ENCODE measurements around the gene TMEM271. TPM values are rescaled to one million over a fixed set of nuclear protein-coding genes. Genes with fewer than 3 reads are reported as not detected.

The TMEM271 gene
- total and polyA plus RNA-seq, 4 experiments from 2014 or later, result not detected

DNA sequence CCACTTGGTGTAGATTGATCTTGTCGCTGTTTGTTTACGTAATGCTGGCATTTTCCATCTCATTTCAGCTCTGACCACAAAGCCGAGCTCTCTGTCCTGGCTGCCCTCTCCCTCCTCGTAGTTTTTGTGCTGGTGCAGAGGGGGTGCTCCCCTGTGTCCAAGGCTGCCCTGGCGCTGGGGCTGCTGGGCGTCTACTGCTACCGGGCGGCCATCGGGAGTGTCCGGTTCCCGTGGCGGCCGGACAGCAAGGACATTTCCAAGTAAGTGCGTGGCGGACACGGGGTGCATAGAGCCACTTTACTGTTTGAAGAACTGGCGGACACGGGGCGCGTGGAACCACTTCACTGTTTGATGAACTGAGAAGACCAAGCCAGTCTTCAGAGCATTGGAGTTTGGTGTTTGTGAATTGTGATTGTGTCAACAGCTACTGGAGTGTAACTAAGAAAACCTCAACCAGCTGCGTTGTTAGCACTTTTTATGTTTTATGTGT, 49.1 kb downstream of the TMEM271 start:
- CTCF ChIA-PET (ENCODE audit: partially characterized antibody), result no interaction called here
- POLR2A ChIA-PET (ENCODE audit: partially characterized antibody), result no interaction called here
- Mint-ChIP-seq H3K36me3 (peaks cover 79 to 83% of the 10 kb centered on the region in 2 donors), H3K27ac (no peak overlapping the region), H3K27me3 (no peaks in the 10 kb centered on the region), H3K4me3 (no peak overlapping the region), H3K9me3 (peaks cover 0 to 2% (median 0%) of the 10 kb centered on the region in 8 donors), H3K4me1 (peaks cover 0 to 4% (median under 1%) of the 10 kb centered on the region in 4 donors)
- DNase-seq, result no peak
- intact Hi-C loops (cut with micrococcal nuclease), result no loop called here
- H3K36me3 ChIP-seq (ENCODE audit: insufficient read depth, low read length), result peaks cover 35% of the 10 kb centered on the region
- no peaks in the 10 kb centered on the region for H3K4me1 ChIP-seq (ENCODE audit: insufficient read depth, low read length)
- H3K4me3 ChIP-seq (ENCODE audit: low read length in 2 of 2), result no peak overlapping the region
- H3K9me3 ChIP-seq (ENCODE audit: control insufficient read depth in 1 of 2, low read length in 2 of 2), result no peaks in the 10 kb centered on the region
- no peaks in the 10 kb centered on the region for H3K27me3 ChIP-seq (ENCODE audit: insufficient read depth, low read length)
- no peak overlapping the region for H3K27ac ChIP-seq (ENCODE audit: low read depth, low read length)

DNA sequence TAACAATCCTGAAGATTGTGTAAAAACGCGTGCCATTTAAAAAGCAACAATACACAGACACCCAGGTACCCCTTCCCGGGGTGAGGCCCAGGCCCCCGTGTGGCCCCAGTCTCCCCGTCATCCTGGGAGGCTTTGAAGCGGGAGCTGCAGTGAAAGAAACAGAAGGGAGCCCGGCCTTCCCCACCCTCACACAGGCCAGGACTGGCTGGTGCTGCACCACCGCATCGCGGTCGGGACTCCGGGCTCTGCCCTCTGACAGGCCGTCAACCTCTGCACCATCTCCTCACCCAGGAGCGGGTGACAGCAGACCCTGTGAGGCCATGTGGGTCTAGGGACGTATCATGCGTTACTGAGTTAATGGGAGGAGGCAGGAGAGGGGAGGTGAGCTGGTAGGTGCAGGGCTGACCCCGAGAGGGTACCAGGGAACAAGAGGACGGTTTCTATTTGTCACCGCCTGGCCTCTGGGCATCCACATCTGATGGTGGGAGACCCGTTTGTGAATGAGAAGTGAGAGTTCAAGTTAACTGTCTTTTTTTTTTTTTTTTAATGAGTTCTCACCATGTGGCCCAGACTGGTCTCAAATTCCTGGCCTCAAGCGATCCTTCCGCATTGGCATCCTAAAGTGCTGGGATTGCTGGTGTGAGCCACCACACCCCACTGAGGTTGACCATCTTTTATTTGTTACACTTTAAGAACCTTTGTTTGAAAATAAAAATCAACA, 49.7 kb downstream of the TMEM271 start:
- H3K36me3 ChIP-seq (ENCODE audit: insufficient read depth, low read length), result peaks cover 38% of the 10 kb centered on the region
- H3K27ac ChIP-seq (ENCODE audit: low read depth, low read length), result no peak overlapping the region
- CTCF ChIA-PET (ENCODE audit: partially characterized antibody), result no interaction called here
- Mint-ChIP-seq H3K4me1 (peaks cover 0 to 4% (median under 1%) of the 10 kb centered on the region in 4 donors), H3K9me3 (peaks cover 0 to 2% (median 0%) of the 10 kb centered on the region in 8 donors), H3K36me3 (peaks cover 78 to 84% of the 10 kb centered on the region in 2 donors), H3K4me3 (no peak overlapping the region), H3K27ac (no peak overlapping the region), H3K27me3 (no peaks in the 10 kb centered on the region)
- intact Hi-C loops (cut with micrococcal nuclease), result no loop called here
- DNase-seq, result no peak
- POLR2A ChIA-PET (ENCODE audit: partially characterized antibody), result no interaction called here
- H3K4me3 ChIP-seq (ENCODE audit: low read length in 2 of 2), result no peak overlapping the region
- H3K9me3 ChIP-seq (ENCODE audit: control insufficient read depth in 1 of 2, low read length in 2 of 2), result no peaks in the 10 kb centered on the region
- H3K4me1 ChIP-seq (ENCODE audit: insufficient read depth, low read length), result no peaks in the 10 kb centered on the region
- H3K27me3 ChIP-seq (ENCODE audit: insufficient read depth, low read length), result no peaks in the 10 kb centered on the region

DNA sequence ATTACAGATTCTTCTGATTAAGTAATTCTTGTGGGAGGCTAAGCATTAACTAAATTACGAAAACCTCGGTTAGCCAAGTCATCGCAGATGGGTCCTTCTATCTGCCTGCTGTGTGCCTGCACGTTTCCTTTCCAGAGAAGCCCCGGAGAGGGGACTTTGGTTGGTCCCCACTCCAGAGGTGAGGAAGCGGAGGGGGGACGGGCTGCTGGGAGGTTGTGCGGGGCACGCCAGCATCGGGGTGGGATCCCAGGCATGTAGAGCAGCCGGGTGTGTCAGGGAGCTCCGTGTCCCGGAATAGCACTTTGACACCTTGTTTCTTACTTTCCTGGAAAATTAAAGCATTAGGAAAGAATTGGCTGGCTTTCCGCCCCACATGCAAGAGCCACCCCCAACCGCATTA, 50.4 kb downstream of the TMEM271 start:
- Histone ChIP-seq H3K27me3 (ENCODE audit: insufficient read depth, low read length) (no peaks in the 10 kb centered on the region), H3K4me3 (ENCODE audit: low read length in 2 of 2) (no peak overlapping the region), H3K9me3 (ENCODE audit: control insufficient read depth in 1 of 2, low read length in 2 of 2) (no peaks in the 10 kb centered on the region), H3K36me3 (ENCODE audit: insufficient read depth, low read length) (peaks cover 31% of the 10 kb centered on the region), H3K4me1 (ENCODE audit: insufficient read depth, low read length) (no peaks in the 10 kb centered on the region), H3K27ac (ENCODE audit: low read depth, low read length) (no peak overlapping the region)
- H3K9me3 Mint-ChIP-seq, result peaks cover 0 to 2% (median 0%) of the 10 kb centered on the region in 8 donors
- no peak overlapping the region for H3K4me3 Mint-ChIP-seq
- ChIA-PET POLR2A (ENCODE audit: partially characterized antibody) (no interaction called here), CTCF (ENCODE audit: partially characterized antibody) (no interaction called here)
- H3K36me3 Mint-ChIP-seq, result peaks cover 76 to 85% of the 10 kb centered on the region in 2 donors
- no peak for DNase-seq
- no peak overlapping the region for H3K27ac Mint-ChIP-seq
- intact Hi-C loops (cut with micrococcal nuclease), result no loop called here
- H3K4me1 Mint-ChIP-seq, result peaks cover 0 to 4% (median under 1%) of the 10 kb centered on the region in 4 donors
- H3K27me3 Mint-ChIP-seq, result no peaks in the 10 kb centered on the region

DNA sequence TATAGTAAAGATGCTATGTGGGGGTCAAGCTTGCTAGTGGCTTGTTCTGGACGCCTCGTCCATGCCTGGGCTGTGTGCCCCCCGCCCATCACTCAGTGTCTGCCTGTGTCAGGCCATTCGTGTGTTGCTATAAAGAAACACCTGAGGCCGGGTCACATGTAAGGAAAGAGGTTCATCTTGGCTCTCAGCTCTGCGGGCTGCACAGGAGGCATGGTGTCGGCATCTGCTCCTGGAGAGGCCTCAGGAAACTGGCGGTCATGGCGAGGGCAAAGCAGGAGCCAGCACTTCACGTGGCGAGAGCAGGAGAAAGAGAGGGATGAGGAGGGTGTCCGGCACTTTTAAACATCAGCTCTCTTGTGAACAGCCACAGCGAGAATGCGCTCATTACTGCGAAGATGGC, 51.9 kb downstream of the TMEM271 start:
- H3K9me3 ChIP-seq (ENCODE audit: control insufficient read depth in 1 of 2, low read length in 2 of 2), result no peaks in the 10 kb centered on the region
- Mint-ChIP-seq H3K36me3 (peaks cover 71 to 83% of the 10 kb centered on the region in 2 donors), H3K4me1 (no peaks in the 10 kb centered on the region), H3K27ac (peak overlapping the region in 1 of 7 donors; percentile 22), H3K9me3 (peaks cover 0 to 2% (median 0%) of the 10 kb centered on the region in 8 donors), H3K27me3 (no peaks in the 10 kb centered on the region), H3K4me3 (no peak overlapping the region)
- no peak overlapping the region for H3K4me3 ChIP-seq (ENCODE audit: low read length in 2 of 2)
- no peak overlapping the region for H3K27ac ChIP-seq (ENCODE audit: low read depth, low read length)
- peaks cover 27% of the 10 kb centered on the region for H3K36me3 ChIP-seq (ENCODE audit: insufficient read depth, low read length)
- ChIA-PET CTCF (ENCODE audit: partially characterized antibody) (no interaction called here), POLR2A (ENCODE audit: partially characterized antibody) (no interaction called here)
- no peak for DNase-seq
- no peaks in the 10 kb centered on the region for H3K27me3 ChIP-seq (ENCODE audit: insufficient read depth, low read length)
- no peaks in the 10 kb centered on the region for H3K4me1 ChIP-seq (ENCODE audit: insufficient read depth, low read length)
- intact Hi-C loops (cut with micrococcal nuclease), result no loop called here

Other genes with a start within 250 kb of the TMEM271 start
- gene ZNF141, start 238.5 kb downstream of the TMEM271 start, total RNA-seq, result 10 to 100 TPM; 55.2 to 59.6 TPM
- gene ZNF141, start 238.5 kb downstream of the TMEM271 start, polyA plus RNA-seq, result 1 to 10 TPM; 7.5 to 9.3 TPM
- gene ZNF721, start 77.1 kb downstream of the TMEM271 start, total RNA-seq, result 10 to 100 TPM; 67.7 to 73.4 TPM
- gene ZNF721, start 77.1 kb downstream of the TMEM271 start, polyA plus RNA-seq, result 10 to 100 TPM; 30.8 to 40.4 TPM
- gene PIGG, start 77.1 kb downstream of the TMEM271 start, total RNA-seq, result 100 to 1,000 TPM in 1 of 2 experiments, 10 to 100 TPM in 1; 97.3 to 105 TPM
- 10 to 100 TPM; 15.5 to 27.8 TPM for gene PIGG, start 77.1 kb downstream of the TMEM271 start, polyA plus RNA-seq
- 10 to 100 TPM; 15.4 to 17.6 TPM for gene PDE6B, start 49.3 kb upstream of the TMEM271 start, total RNA-seq
- gene PDE6B, start 49.3 kb upstream of the TMEM271 start, polyA plus RNA-seq, result 10 to 100 TPM; 15.3 to 16.0 TPM
- 100 to 1,000 TPM; 137 to 152 TPM for gene ATP5ME, start 98.0 kb upstream of the TMEM271 start, total RNA-seq
- 100 to 1,000 TPM; 419 to 542 TPM for gene ATP5ME, start 98.0 kb upstream of the TMEM271 start, polyA plus RNA-seq
- gene MYL5, start 98.2 kb upstream of the TMEM271 start, total RNA-seq, result 10 to 100 TPM; 12.1 to 15.4 TPM
- gene MYL5, start 98.2 kb upstream of the TMEM271 start, polyA plus RNA-seq, result 1 to 10 TPM; 2.1 to 3.2 TPM
- gene SLC49A3, start 112.9 kb upstream of the TMEM271 start, total RNA-seq, result 1 to 10 TPM; 1.0 to 1.7 TPM
- gene SLC49A3, start 112.9 kb upstream of the TMEM271 start, polyA plus RNA-seq, result not detected
- 10 to 100 TPM; 66.1 to 73.8 TPM for gene PCGF3, start 129.5 kb upstream of the TMEM271 start, total RNA-seq
- gene PCGF3, start 129.5 kb upstream of the TMEM271 start, polyA plus RNA-seq, result 1 to 10 TPM; 2.9 to 5.0 TPM
- 1 to 10 TPM in 1 of 2 experiments, under 1 TPM in 1; 0.64 to 1.5 TPM for gene CPLX1, start 249.8 kb upstream of the TMEM271 start, total RNA-seq
- under 1 TPM in 1 of 2 donors, not detected in 1; 0.26 TPM for gene CPLX1, start 249.8 kb upstream of the TMEM271 start, polyA plus RNA-seq